NCI-H2029 treated with DMSO at 0.1 percent for 48 hours (cell line): ENCODE data around the gene KCNV2.
A peak's percentile ranks its signal among the peaks of the same experiment; 100 is the strongest.

ENCODE experiments used
- DNase-seq: peaks from one replicate; lab custom pipeline; 2025; lab: John Stamatoyannopoulos, UW

Gene KCNV2

GRCh38 chr9:2720179-2720654, 2.9 kb downstream of the KCNV2 start:
- no peak for DNase-seq

DNA sequence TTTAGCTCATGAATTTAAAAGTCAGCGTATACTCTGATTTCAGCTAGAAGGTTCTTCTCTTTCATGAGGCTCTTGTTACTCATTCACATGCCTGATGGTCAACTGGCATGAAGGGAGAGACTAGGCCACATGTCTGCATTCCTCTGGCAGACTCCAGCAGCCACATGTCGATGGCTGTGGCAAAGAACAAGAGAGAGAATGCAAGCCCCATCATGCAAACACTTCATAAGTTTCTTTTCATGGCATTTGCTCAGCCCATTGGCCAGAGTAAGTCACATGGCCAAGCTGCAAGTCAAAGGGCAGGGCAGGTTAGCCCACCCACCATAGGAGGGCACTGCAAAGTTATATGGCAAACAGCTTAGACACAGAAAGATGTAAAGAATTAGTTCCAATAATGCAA, 5.4 kb downstream of the KCNV2 start:
- DNase-seq = no peak

DNA sequence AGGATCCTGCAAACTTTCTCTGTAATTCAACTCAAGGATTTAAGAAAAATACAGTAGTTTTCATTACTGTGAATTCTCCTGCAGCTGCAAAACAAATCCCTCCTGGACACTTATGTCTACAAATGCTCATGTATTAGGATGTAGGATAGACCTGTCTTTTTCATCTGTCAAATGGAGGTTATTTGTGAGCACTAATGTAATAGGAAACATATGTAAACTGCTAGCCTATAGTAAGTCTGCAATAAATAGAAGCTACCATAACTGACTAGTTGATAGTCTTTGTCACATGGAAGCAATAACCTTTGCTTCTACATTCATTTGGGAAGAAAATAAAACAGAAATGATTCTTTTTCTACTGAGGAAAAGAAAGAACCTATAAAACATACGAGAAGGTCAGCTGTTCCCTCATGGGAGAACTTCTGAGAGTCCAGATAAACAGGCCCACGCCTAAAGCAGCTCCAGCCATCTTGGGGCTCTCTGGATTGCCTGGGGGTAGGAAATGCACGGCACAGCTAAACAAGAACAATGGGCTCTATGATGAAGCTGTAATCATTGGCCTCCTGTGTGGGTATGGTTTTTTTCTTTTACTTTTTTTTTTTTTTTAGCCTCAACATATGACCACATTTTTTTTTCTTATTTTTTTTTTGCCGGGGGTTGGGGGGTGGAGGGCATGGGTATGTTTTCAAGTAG, 6.2 kb downstream of the KCNV2 start:
- no peak for DNase-seq

GRCh38 chr9:2725126-2725525, 7.8 kb downstream of the KCNV2 start:
- no peak for DNase-seq

- no peak for DNase-seq
These were observed 8.8 kb downstream of the KCNV2 start for GRCh38 chr9:2725898-2726649.

DNA sequence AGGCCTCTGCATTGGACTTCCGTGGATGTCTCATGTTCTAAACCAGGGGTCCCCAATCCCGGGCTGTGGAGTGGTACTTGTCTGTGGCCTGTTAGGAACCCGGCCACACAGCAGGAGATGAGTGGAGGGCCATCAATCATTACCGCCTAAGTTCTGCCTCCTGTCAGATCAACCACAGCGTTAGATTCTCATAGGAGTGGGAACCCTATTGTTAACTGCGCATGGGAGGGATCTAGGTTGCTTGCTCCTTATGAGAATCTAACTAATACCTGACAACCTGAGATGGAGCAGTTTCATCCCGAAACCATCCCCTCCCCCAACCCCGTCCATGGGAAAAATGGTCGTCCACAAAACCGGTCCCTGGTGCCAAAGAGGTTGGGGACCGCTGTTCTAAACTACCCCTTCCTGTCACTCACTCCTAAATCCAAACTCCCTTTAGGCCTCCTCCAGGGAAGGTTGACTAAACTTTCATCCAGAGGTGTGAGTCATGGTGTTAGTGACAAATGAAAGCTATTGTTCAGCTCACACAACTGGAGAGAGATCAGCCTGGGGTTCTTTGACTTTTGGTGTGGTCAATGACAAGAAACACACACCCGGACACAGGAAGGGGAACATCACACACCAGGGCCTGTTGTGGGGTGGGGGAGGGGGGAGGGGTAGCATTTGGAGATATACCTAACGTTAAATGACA, 9.5 kb downstream of the KCNV2 start:
- DNase-seq = no peak

DNA sequence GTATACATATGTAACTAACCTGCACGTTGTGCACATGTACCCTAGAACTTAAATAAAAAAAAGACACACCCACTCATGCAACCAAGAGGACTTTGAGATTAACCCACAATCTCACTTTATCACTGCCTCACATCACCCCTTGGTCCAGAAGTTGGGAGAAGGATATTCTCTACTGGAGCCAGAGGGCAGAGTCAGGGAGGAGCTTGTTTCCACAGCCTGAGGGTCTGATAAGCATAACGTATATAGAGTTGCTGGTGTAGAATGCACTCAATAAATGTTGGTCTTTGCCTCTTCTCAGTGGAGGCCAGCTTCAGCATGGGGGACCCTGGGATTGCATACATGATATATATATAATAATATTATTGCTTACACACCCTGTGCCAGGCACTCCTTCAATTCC, 10.1 kb downstream of the KCNV2 start:
- DNase-seq = no peak

DNA sequence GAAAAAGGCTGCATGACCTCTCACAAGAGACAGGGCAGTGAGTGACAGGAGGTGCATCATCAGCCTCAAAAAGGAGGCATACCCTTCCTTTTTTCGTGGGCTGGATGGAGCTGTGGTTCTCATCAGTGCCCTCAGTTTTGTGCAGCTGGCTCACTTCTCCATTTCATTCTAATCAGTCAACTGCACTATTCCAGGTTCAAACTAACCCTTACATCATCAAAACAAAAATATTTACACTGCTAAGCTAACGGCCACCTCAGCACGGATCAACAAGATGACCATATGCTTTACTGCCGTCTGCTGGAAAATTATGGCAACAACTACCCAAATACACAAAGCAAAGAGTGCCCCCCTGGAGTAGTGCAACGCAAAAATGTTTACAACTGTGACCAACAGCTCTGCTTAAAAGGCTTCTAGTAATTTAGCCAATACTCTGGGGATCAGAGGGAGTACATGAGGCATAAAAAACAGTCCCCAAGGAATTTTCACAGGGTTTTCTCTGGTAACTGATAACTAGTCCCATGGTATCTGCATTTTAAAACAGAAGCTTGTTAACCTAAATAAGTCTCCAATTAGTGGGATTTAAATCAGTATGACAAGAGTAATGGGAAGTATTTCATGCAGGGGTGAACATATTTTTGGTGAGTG, 10.8 kb downstream of the KCNV2 start:
- peak; percentile 3 for DNase-seq

DNA sequence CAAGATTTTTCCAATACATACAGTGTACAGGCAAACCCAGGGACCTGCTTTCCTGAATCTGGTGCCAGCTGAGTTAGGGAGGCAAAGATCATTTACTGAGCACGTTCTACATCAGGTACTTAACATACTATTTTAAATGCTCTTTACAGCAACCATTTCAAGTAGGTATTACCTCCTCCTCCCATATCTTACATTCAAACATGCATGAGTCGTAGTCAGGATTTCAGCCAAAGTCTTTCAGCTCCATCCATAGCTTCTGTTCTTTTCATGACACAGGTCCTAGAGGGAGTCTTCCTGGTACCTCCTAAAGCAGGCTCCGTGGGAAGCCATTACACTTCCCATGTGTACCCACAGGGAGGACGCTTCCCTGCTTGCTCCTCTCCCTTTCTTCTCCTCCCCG, 11.7 kb downstream of the KCNV2 start:
- DNase-seq = no peak

DNA sequence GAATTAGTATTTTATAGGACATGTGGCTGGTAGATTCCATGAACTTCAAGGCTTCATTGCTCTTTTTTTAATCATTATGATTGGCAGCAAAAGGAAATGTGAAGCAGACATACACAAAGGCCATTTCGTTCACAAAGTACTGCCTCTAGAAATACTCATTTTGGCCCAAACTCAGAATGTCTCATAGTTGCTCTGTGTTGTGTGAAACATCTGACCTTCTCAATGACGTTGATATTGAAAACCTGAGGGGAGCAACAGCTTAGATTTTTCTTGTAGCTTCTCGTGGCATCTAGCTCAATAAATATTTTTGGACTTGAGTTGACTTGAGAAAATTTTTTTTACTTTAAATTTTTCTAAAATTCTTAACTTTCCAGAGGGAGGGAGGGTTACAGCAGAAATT, 12.4 kb downstream of the KCNV2 start:
- no peak for DNase-seq

- DNase-seq = no peak
These were observed 13.7 kb downstream of the KCNV2 start for GRCh38 chr9:2730971-2731370.

- no peak for DNase-seq
These were observed 15.2 kb downstream of the KCNV2 start for GRCh38 chr9:2732492-2732891.

GRCh38 chr9:2740616-2741015, 23.3 kb downstream of the KCNV2 start:
- no peak for DNase-seq

DNA sequence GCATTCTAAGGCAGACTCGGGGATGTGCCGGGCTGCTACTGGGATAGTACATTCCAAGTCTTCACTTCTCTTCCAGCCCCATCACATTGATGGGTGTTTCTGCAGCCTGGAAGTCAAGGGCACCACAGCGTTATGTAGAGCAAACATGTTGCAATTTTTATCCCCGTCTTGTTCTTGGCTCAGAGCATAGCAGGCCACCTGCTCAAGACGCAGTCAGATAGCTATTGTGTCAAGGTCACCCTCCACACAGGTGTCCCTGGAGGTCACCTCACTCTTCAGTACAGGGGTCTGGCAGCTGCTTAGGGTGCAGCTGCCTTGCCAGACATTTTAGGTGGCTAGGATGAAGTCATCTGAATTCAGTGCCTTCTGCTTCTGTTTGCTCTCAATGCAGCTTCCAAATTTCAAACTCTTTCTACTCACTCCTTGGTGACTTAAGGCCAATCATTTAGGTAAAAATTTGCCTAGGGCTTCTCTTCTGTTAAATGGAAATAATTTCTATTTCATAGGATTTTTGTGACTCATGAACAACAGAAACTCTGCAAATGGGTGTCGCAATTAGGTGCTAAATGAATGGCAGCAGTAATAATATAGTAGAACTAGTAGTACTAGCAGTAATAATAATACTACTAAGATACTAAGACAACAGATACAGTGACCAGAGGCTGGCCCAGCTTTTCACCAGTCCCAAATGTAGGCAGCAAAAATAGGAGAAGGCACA, 24.3 kb downstream of the KCNV2 start:
- no peak for DNase-seq

DNA sequence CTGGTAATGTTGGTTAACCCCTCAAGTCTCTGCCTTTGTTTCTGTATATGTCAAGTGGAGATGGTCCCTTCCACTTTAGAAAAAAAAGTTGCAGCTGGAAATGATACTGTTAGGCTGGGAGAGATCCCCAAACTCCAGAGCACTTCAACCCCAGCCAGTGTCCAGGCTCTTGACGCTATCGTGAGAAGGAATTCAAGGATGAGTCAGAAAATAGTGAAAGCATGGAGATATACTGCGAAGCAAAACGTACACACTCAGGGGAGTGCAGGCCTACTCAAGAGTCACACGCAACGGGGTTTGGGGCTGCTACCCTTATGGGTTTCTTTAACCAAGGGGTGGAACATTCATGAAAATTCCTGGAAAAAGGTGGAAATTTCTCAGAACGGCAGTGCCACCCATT, 24.9 kb downstream of the KCNV2 start:
- DNase-seq = no peak

GRCh38 chr9:2743937-2744529, 26.7 kb downstream of the KCNV2 start:
- no peak for DNase-seq

- no peak for DNase-seq
These were observed 28.5 kb downstream of the KCNV2 start for GRCh38 chr9:2745560-2746380.

- DNase-seq = no peak
These were observed 32.2 kb downstream of the KCNV2 start for GRCh38 chr9:2749485-2749884.

GRCh38 chr9:2755285-2755684, 38.0 kb downstream of the KCNV2 start:
- peak; percentile 3 for DNase-seq

GRCh38 chr9:2758162-2758897, 41.0 kb downstream of the KCNV2 start:
- DNase-seq = no peak
